WERI-Rb-1 (cell line): ENCODE measurements around the gene EPHA5.

Experiments
- DNase-seq: peaks from one replicate; pipeline ENCODE4 v3.0.0-alpha.2; 2020
- H3K27ac ChIP-seq: fragments of 250-450 bp; sonication (Bioruptor Pico); 2 replicates; pipeline ENCODE4 v1.5.1; 2020; ENCODE audit warnings: mild to moderate bottlenecking, moderate library complexity
- H3K27me3 ChIP-seq: fragments of 250-450 bp; sonication (Bioruptor Pico); 2 replicates; pipeline ENCODE4 v1.5.1; 2021; ENCODE audit warnings: mild to moderate bottlenecking, low read depth, moderate library complexity; ENCODE audit not compliant: insufficient read depth, severe bottlenecking
- H3K36me3 ChIP-seq: fragments of 250-450 bp; sonication (Bioruptor Pico); 2 replicates; pipeline ENCODE4 v1.5.1; 2020; ENCODE audit warnings: mild to moderate bottlenecking, moderate library complexity
- H3K4me3 ChIP-seq: 2 replicates; pipeline ENCODE4 v1.5.1; 2011; ENCODE audit warnings: low read depth, mild to moderate bottlenecking, control low read depth, low read length
- H3K9me3 ChIP-seq: fragments of 250-450 bp; sonication (Bioruptor Pico); 2 replicates; pipeline ENCODE4 v1.5.1; 2021; ENCODE audit warnings: mild to moderate bottlenecking, moderate library complexity; ENCODE audit not compliant: severe bottlenecking
- CTCF ChIP-seq: IDR thresholded peaks from 2 replicates; pipeline ENCODE4 v1.5.1; 2011; ENCODE audit warnings: low read depth, mild to moderate bottlenecking, control low read depth, inconsistent platforms, low read length

EPHA5 gene

GRCh38 chr4:65550500-65550899 lies 119.8 kb downstream of the EPHA5 start:
- no peaks in the 10 kb centered on the region for H3K36me3 ChIP-seq
- no peak overlapping the region for H3K4me3 ChIP-seq
- no peak for DNase-seq

GRCh38 chr4:65546882-65547416 lies 123.3 kb downstream of the EPHA5 start:
- no peak overlapping the region for H3K27ac ChIP-seq
- no peaks in the 10 kb centered on the region for H3K27me3 ChIP-seq
- no peak overlapping the region for H3K4me3 ChIP-seq
- TF ChIP-seq CTCF, result no peak
- DNase-seq, result no peak
- no peaks in the 10 kb centered on the region for H3K36me3 ChIP-seq
- no peaks in the 10 kb centered on the region for H3K9me3 ChIP-seq

More at GRCh38 chr4:65550500-65550899, 119.8 kb downstream of the EPHA5 start:
- H3K9me3 ChIP-seq, result no peaks in the 10 kb centered on the region
- no peak for TF ChIP-seq CTCF
- no peak overlapping the region for H3K27ac ChIP-seq
- no peaks in the 10 kb centered on the region for H3K27me3 ChIP-seq

GRCh38 chr4:65538571-65538970 lies 131.7 kb downstream of the EPHA5 start:
- TF ChIP-seq CTCF, result no peak
- Histone ChIP-seq H3K9me3 (no peaks in the 10 kb centered on the region), H3K36me3 (no peaks in the 10 kb centered on the region), H3K4me3 (no peak overlapping the region), H3K27ac (no peak overlapping the region), H3K27me3 (no peaks in the 10 kb centered on the region)
- DNase-seq, result no peak

GRCh38 chr4:65535113-65535512 lies 135.2 kb downstream of the EPHA5 start:
- no peak for DNase-seq
- no peak for TF ChIP-seq CTCF
- Histone ChIP-seq H3K27me3 (no peaks in the 10 kb centered on the region), H3K36me3 (no peaks in the 10 kb centered on the region), H3K4me3 (no peak overlapping the region), H3K27ac (no peak overlapping the region), H3K9me3 (no peaks in the 10 kb centered on the region)

GRCh38 chr4:65521666-65522065 lies 148.6 kb downstream of the EPHA5 start:
- H3K27ac ChIP-seq, result no peak overlapping the region
- no peak overlapping the region for H3K4me3 ChIP-seq
- TF ChIP-seq CTCF, result no peak
- H3K9me3 ChIP-seq, result no peaks in the 10 kb centered on the region
- H3K27me3 ChIP-seq, result no peaks in the 10 kb centered on the region
- no peak for DNase-seq
- no peaks in the 10 kb centered on the region for H3K36me3 ChIP-seq

GRCh38 chr4:65515646-65516045 lies 154.6 kb downstream of the EPHA5 start:
- no peak for DNase-seq
- no peaks in the 10 kb centered on the region for H3K9me3 ChIP-seq
- H3K27ac ChIP-seq, result no peak overlapping the region
- no peaks in the 10 kb centered on the region for H3K36me3 ChIP-seq
- no peak overlapping the region for H3K4me3 ChIP-seq
- no peaks in the 10 kb centered on the region for H3K27me3 ChIP-seq
- no peak for TF ChIP-seq CTCF
